Measurements from ENCODE around the gene MRLN.

GRCh38 chr10:59792812-59793211, 39.6 kb upstream of the MRLN start:
- no peak for TF ChIP-seq CTCF (conservative IDR thresholded peaks at IDR 0.05 in 1 of 2, IDR thresholded peaks at IDR 0.05 in 1 of 2; ENCODE audit: extremely low read depth in 1 of 2, insufficient read depth in 1 of 2, low read depth in 1 of 2, low read length in 2 of 2)
- TF ChIP-seq EZH2 (IDR thresholded peaks at IDR 0.05; ENCODE audit: borderline replicate concordance, low read length): no peak
